NT2/D1 (cell line): Measurements from ENCODE around the gene HUWE1.

Experiments used
- DNase-seq: peaks from one replicate; pipeline ENCODE4 v3.0.0-alpha.2; 2011; ENCODE audit warnings: low read depth, low spot score
- H3K27me3 ChIP-seq: 2 replicates; pipeline ENCODE4 v1.6.0; 2011; ENCODE audit warnings: mild to moderate bottlenecking; ENCODE audit not compliant: insufficient read length, insufficient read depth
- H3K36me3 ChIP-seq: 2 replicates; pipeline ENCODE4 v1.6.1; 2011; ENCODE audit warnings: mild to moderate bottlenecking, low read length, mixed read lengths; ENCODE audit not compliant: insufficient read depth, insufficient read length
- H3K4me1 ChIP-seq: 2 replicates; pipeline ENCODE4 v1.5.1; 2011; ENCODE audit not compliant: insufficient read depth, insufficient read length
- H3K4me3 ChIP-seq: 2 replicates; pipeline ENCODE4 v1.5.1; 2011; ENCODE audit warnings: low read depth; ENCODE audit not compliant: insufficient read length
- H3K9ac ChIP-seq: 2 replicates; pipeline ENCODE4 v1.6.0; 2011; ENCODE audit warnings: low read depth; ENCODE audit not compliant: insufficient read length
- H3K9me3 ChIP-seq: 2 replicates; pipeline ENCODE4 v1.5.1; 2011; ENCODE audit warnings: mild to moderate bottlenecking, low read length; ENCODE audit not compliant: insufficient read depth
- SUZ12 ChIP-seq: IDR thresholded peaks from 2 replicates; pipeline ENCODE4 v1.6.1; 2011; ENCODE audit not compliant: insufficient read length, insufficient read depth; ENCODE audit errors: extremely low read depth
- YY1 ChIP-seq: IDR thresholded peaks from 2 replicates; pipeline ENCODE4 v1.6.1; 2011; ENCODE audit not compliant: insufficient read length, insufficient read depth
- ZNF274 ChIP-seq: IDR thresholded peaks from 2 replicates; pipeline ENCODE4 v1.6.1; 2011; ENCODE audit warnings: mild to moderate bottlenecking, low read depth, low read length

HUWE1 gene

DNA sequence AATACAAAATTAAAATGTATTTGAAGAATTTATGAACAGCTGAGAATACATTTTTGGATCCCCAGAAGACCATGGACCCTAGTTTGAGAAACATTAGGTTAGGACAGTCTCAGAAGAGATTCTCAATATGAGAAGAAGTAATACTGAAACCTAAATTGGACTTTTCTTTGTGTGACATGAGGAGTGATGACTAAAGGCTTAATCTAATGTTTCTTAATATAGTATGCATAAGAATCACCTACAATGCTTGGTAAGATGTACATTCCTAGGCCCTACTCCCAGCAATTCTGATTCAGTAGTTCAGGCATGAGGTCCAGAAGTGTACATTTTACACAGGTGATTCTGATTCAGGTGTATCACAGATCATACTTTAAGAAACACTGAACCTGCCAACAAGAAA lies 31.6 kb upstream of the HUWE1 start:
- no peaks in the 10 kb centered on the region for H3K4me1 ChIP-seq
- DNase-seq: no peak
- H3K36me3 ChIP-seq: no peaks in the 10 kb centered on the region
- H3K9ac ChIP-seq: no peak overlapping the region
- H3K27me3 ChIP-seq: no peaks in the 10 kb centered on the region
- no peak overlapping the region for H3K4me3 ChIP-seq
- H3K9me3 ChIP-seq: no peaks in the 10 kb centered on the region; the same call in 1 of the 2 replicates
- no peak for TF ChIP-seq SUZ12
- TF ChIP-seq YY1: no peak

DNA sequence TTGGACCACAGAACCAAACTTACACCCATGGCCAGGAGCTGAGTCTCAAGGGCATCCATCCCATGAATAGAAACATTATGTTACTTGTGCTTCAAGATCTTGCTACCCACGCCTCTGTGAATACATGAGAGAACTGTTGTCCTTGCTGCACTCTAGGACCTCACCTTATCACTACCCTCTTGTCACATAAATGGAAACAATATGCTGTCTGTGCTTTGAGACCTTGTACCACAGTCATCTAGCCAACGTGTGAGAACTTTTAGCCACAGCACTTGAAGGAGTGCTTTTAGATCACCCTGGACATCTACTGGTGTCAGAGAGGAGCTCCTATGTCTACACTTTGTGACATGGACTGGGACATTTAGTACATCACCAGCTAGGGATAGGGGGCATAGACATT lies 30.7 kb upstream of the HUWE1 start:
- H3K4me3 ChIP-seq: no peak overlapping the region
- no peak overlapping the region for H3K9ac ChIP-seq
- no peaks in the 10 kb centered on the region for H3K4me1 ChIP-seq

DNA sequence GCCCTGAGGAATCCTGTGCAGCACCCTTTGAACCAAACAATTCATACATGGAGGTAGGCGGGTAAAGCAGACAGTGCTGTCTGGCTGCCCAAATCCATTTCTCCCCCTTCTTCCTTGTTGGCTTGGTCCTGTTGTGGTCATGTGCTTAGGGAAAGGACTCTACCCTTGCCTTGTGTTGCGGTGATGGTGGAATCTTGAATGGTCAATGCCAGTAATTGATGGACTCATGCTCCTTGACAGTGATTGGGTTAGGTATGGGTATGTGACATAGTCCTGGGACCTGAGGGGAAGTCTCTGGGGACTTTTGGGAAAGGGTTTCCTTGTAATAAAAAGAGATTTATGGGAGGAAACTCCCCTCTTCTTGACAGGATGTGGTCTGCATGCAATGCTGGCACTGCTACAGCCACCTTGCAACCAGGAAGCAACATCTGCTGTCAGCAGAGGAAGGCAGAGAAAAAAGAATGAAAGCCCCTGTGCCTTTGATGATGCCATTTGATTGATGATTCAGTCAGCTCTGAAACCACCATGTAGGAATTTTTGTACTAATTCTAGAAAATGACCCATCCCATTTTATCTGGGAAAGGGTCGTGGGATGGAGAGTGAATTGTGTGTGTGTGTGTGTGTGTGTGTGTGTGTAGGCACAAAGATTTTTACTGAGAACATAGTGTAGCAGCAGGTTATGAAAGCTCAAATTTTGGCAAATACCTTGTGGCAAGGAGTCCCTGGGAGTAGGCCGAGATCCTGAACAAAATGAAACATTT lies 30.0 kb upstream of the HUWE1 start:
- TF ChIP-seq ZNF274: no peak
- no peak for TF ChIP-seq SUZ12
- TF ChIP-seq YY1: no peak
- Histone ChIP-seq H3K27me3 (no peaks in the 10 kb centered on the region), H3K9ac (no peak overlapping the region), H3K4me3 (no peak overlapping the region), H3K4me1 (no peaks in the 10 kb centered on the region), H3K9me3 (no peaks in the 10 kb centered on the region; the same call in 1 of the 2 replicates), H3K36me3 (no peaks in the 10 kb centered on the region)
- no peak for DNase-seq

More for the DNA sequence above, 30.7 kb upstream of the HUWE1 start:
- Histone ChIP-seq H3K9me3 (no peaks in the 10 kb centered on the region; the same call in 1 of the 2 replicates), H3K36me3 (no peaks in the 10 kb centered on the region), H3K27me3 (no peaks in the 10 kb centered on the region)
- no peak for DNase-seq
- no peak for TF ChIP-seq ZNF274

DNA sequence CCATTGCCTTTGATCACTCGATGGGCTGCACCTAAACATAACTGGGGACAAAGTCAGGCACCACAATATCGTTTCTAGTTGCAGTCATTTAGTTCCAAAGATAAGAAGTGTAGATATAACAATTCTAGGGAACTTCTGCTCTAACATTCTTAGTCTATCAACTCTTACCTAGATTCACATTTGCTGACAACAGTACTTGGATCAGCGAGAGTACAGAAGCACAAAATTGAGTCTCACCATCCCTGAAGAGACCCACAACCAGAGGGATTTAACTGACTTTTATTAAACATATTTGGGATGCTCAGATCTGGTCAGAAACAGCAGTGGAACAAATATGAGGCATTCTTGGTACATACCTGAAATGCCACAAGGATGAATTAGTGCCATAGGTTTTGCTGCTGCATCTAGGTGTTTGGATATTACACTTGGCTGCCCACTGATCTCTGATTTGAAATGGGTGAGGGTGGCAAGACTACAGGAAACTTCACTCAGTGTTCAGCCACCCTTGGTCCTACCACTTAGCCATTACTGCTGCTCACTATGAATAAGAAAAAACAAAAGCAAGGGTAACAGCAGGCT lies 28.9 kb upstream of the HUWE1 start:
- no peaks in the 10 kb centered on the region for H3K4me1 ChIP-seq
- H3K9ac ChIP-seq: no peak overlapping the region
- H3K27me3 ChIP-seq: no peaks in the 10 kb centered on the region
- no peaks in the 10 kb centered on the region for H3K36me3 ChIP-seq
- TF ChIP-seq YY1: no peak
- H3K9me3 ChIP-seq: no peaks in the 10 kb centered on the region
- no peak for DNase-seq
- H3K4me3 ChIP-seq: no peak overlapping the region

DNA sequence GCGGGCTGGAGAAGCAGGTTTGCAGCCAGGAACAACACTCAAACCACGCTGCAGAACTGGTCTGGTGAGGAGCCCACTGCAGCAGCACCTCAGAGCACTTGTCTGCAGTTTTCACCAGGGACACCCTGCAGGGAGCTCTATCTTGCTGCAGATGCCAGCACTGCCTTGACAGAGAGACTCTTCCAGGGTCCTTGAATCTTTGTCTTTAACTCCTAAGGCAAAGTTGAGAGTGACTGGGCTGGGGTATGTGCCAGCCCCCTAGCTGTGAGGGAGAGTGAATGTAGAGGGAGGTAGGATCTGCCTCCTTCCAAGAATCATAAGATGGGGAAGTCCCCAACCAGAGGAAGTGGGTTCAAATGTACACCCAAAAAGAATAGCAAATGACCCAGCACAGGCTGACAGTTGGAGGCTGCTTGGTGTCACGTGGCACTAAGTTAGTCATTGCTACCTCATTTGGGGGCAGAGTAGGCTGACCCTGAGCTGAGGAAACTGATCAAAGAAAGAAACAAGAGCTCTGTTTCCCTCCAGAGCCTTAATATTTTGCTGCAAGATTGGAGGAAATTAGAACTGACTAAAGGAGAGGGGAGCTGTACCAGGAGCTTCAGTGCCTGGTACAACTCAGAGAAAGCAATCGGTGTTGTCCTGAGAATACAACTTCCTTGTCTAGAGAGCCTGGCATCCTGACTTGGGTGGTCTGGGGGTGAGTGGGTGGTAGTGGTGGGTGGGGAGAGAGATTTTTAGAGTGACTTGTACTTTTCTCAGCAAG lies 28.2 kb upstream of the HUWE1 start:
- TF ChIP-seq YY1 (no peak), ZNF274 (no peak), SUZ12 (no peak)
- no peak for DNase-seq
- Histone ChIP-seq H3K9ac (no peak overlapping the region), H3K36me3 (no peaks in the 10 kb centered on the region), H3K4me3 (no peak overlapping the region), H3K9me3 (no peaks in the 10 kb centered on the region), H3K27me3 (no peaks in the 10 kb centered on the region), H3K4me1 (no peaks in the 10 kb centered on the region)

DNA sequence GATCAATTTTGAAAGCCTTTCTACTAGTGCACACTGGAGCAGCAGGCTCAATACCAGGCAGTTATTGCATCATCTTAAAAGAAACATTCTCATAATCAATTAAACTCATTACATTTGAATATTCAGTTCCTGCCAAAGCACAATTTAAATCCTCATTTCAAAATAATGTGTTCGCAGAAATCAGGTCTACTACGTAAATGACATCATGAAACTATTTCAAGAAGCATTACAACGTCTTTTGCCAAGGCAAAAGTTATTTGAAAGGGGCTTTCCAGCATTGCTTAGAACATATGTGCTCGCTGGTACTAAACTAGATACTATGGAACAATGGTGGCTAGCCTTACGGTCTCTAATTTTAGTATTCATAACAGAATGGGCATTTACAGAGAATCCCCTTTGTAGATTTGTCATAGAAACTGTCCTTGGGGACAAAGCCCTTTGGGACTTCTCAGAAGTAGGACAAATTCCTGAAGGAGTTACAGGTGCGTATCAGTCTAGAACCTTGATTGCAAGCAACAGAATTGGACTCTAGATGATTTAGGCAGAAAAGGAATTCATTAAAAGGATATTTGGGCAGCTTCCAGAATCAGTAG lies 27.6 kb upstream of the HUWE1 start:
- Histone ChIP-seq H3K27me3 (no peaks in the 10 kb centered on the region), H3K9ac (no peak overlapping the region), H3K4me1 (no peaks in the 10 kb centered on the region), H3K36me3 (no peaks in the 10 kb centered on the region), H3K9me3 (no peaks in the 10 kb centered on the region), H3K4me3 (no peak overlapping the region)
- TF ChIP-seq SUZ12: no peak
- no peak for TF ChIP-seq YY1
- no peak for TF ChIP-seq ZNF274
- no peak for DNase-seq

DNA sequence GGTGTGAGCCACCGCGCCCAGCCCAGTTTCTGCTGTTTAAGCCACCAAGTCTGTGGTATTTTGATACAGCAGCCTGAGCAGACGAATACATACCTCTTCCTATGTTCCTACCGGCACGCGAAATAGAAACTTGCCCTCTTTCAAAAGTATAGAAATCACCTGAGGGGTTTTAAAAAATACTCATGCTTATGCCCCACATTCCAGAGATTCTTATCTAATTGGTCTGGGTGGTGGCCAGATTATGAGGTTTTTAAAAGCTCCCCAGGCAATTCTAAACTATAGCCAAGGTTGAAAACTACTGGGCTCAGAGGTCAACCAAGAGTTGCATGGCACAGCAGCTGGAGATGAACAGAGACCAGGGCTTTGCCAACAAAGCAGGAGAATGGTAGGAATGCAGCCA lies 24.9 kb upstream of the HUWE1 start:
- DNase-seq: no peak
- TF ChIP-seq SUZ12: no peak
- TF ChIP-seq ZNF274: no peak
- TF ChIP-seq YY1: no peak
- Histone ChIP-seq H3K36me3 (no peaks in the 10 kb centered on the region), H3K27me3 (no peaks in the 10 kb centered on the region), H3K9me3 (peaks cover 5% of the 10 kb centered on the region; the same call in 1 of the 2 replicates), H3K4me1 (no peaks in the 10 kb centered on the region), H3K4me3 (no peak overlapping the region), H3K9ac (no peak overlapping the region)
